WTC11 (cell line): ENCODE measurements around the gene MEFV. TPM values are rescaled to one million over a fixed set of nuclear protein-coding genes. Genes with fewer than 3 reads are reported as not detected.

Experiments
- ATAC-seq: fragments of 200-7000 bp; cut with Tn5 transposase; 2 replicates; pipeline ENCODE4 v1.10.0; 2021; ENCODE audit warnings: mild to moderate bottlenecking, moderate library complexity
- CTCF ChIA-PET: fragments of 300-600 bp; sonication (Branson Sonifier 250); formaldehyde crosslinking; loops from one replicate; lab custom pipeline; 2021; ENCODE audit warnings: antibody characterized with exemption; lab: Charles Lee
- POLR2A ChIA-PET: fragments of 350-600 bp; sonication (Branson Sonifier 250); formaldehyde crosslinking; loops from one replicate; lab custom pipeline; 2021; ENCODE audit warnings: antibody characterized with exemption; lab: Charles Lee
- DNase-seq: peaks from one replicate; pipeline ENCODE4 v3.0.0; 2021; ENCODE audit warnings: low spot score
- H3K27ac Mint-ChIP-seq: 2 replicates; pipeline ENCODE4 v1.8.0; 2021; ENCODE audit warnings: mixed read lengths
- H3K27me3 Mint-ChIP-seq: 2 replicates; pipeline ENCODE4 v1.8.0; 2021; ENCODE audit warnings: low read depth, mild to moderate bottlenecking, moderate library complexity, mixed read lengths
- H3K36me3 Mint-ChIP-seq: 2 replicates; pipeline ENCODE4 v1.8.0; 2021; ENCODE audit warnings: mixed read lengths
- H3K4me1 Mint-ChIP-seq: 2 replicates; pipeline ENCODE4 v1.8.0; 2022; ENCODE audit warnings: mixed read lengths
- H3K4me3 Mint-ChIP-seq: 2 replicates; pipeline ENCODE4 v1.8.0; 2021; ENCODE audit warnings: mild to moderate bottlenecking, moderate library complexity, mixed read lengths
- H3K9me3 Mint-ChIP-seq: 2 replicates; pipeline ENCODE4 v1.8.0; 2021; ENCODE audit warnings: mixed read lengths
- ESRRA ChIP-seq: sonication (generic); formaldehyde crosslinking; IDR thresholded peaks from 2 replicates; pipeline ENCODE4 v1.8.1; 2022; ENCODE audit warnings: mild to moderate bottlenecking, missing genetic modification reagents, borderline replicate concordance
- FOXP4 ChIP-seq: sonication (generic); formaldehyde crosslinking; IDR thresholded peaks from 2 replicates; pipeline ENCODE4 v1.8.0; 2022; ENCODE audit warnings: mild to moderate bottlenecking, missing genetic modification reagents
- GRHL2 ChIP-seq: fragments of 250-450 bp; sonication (Bioruptor Pico); IDR thresholded peaks from 2 replicates; pipeline ENCODE4 v1.8.0; 2022; ENCODE audit warnings: mild to moderate bottlenecking, moderate library complexity; ENCODE audit not compliant: insufficient replicate concordance, severe bottlenecking
- GTF2I ChIP-seq: fragments of 250-450 bp; sonication (Bioruptor Pico); conservative IDR thresholded peaks from 2 replicates; pipeline ENCODE4 v1.4.0; 2021; ENCODE audit warnings: mild to moderate bottlenecking
- JUN ChIP-seq: sonication (generic); formaldehyde crosslinking; IDR thresholded peaks from 2 replicates; pipeline ENCODE4 v1.8.0; 2023; ENCODE audit warnings: mild to moderate bottlenecking, missing genetic modification reagents
- MYBL2 ChIP-seq: sonication (generic); formaldehyde crosslinking; IDR thresholded peaks from 2 replicates; pipeline ENCODE4 v1.8.1; 2023; ENCODE audit warnings: mild to moderate bottlenecking, moderate library complexity, missing genetic modification reagents
- NR2C2 ChIP-seq: sonication (generic); formaldehyde crosslinking; IDR thresholded peaks from 2 replicates; pipeline ENCODE4 v1.8.0; 2022; ENCODE audit warnings: mild to moderate bottlenecking, missing genetic modification reagents
- SOX15 ChIP-seq: fragments of 250-450 bp; sonication (Bioruptor Pico); IDR thresholded peaks from 2 replicates; pipeline ENCODE4 v1.9.0; 2021; ENCODE audit warnings: mild to moderate bottlenecking
- TEAD1 ChIP-seq: sonication (generic); formaldehyde crosslinking; IDR thresholded peaks from 2 replicates; pipeline ENCODE4 v1.8.0; 2022; ENCODE audit warnings: mild to moderate bottlenecking, missing genetic modification reagents
- ZBTB43 ChIP-seq: sonication (generic); formaldehyde crosslinking; IDR thresholded peaks from 2 replicates; pipeline ENCODE4 v1.8.1; 2023; ENCODE audit warnings: mild to moderate bottlenecking, missing genetic modification reagents
- ZNF219 ChIP-seq: sonication (generic); formaldehyde crosslinking; IDR thresholded peaks from 2 replicates; pipeline ENCODE4 v1.8.0; 2023; ENCODE audit warnings: missing genetic modification reagents, mild to moderate bottlenecking, borderline replicate concordance
- ZNF532 ChIP-seq: fragments of 250-450 bp; sonication (Bioruptor Pico); IDR thresholded peaks from 2 replicates; pipeline ENCODE4 v1.9.0; 2021; ENCODE audit warnings: mild to moderate bottlenecking, borderline replicate concordance
- total RNA-seq: library from RNA; stranded (reverse); gene quantifications from 3 replicates; pipeline ENCODE4 v1.2.3, GENCODE V29; 2021

The MEFV gene
- total RNA-seq, 1 experiment from 2014 or later, result 0.09 TPM

GRCh38 chr16:3192476-3193019, 63.9 kb downstream of the MEFV start:
- POLR2A ChIA-PET, result interaction anchor here (1.0 to 1.4 kb wide), 2 partner anchors 21 to 93 kb away, joined by 4 read pairs; partner anchors contain the start of gene ZSCAN10
- ATAC-seq (no peak), DNase-seq (peak; percentile 44)
- Mint-ChIP-seq H3K27ac (no peak overlapping the region), H3K4me3 (peak overlapping the region; percentile 97), H3K4me1 (peaks cover 14% of the 10 kb centered on the region), H3K9me3 (no peaks in the 10 kb centered on the region; the same call in 1 of the 2 replicates), H3K36me3 (no peaks in the 10 kb centered on the region), H3K27me3 (peaks cover 80% of the 10 kb centered on the region)
- TF ChIP-seq GRHL2 (CRISPR knock-in tag) (no peak), ZBTB43 (no peak), ESRRA (no peak), ZNF532 (no peak), NR2C2 (no peak), FOXP4 (CRISPR knock-in tag) (no peak), JUN (CRISPR knock-in tag) (no peak), MYBL2 (CRISPR knock-in tag) (no peak), GTF2I (CRISPR knock-in tag) (no peak), ZNF219 (no peak), SOX15 (no peak), TEAD1 (no peak)
- CTCF ChIA-PET, result interaction anchor here (0.5 to 2.0 kb wide), 4 partner anchors 10 to 62 kb away, joined by 3 to 9 read pairs (median 4); no protein-coding TSS in a partner anchor

Other genes with a start within 250 kb of the MEFV start
- gene CLDN9, start 243.7 kb downstream of the MEFV start, total RNA-seq, result 0.87 to 1.1 TPM (median 0.92 TPM) in 3 replicates
- 746 to 778 TPM (median 775 TPM) in 3 replicates for gene CLDN6, start 238.4 kb downstream of the MEFV start, total RNA-seq
- 78.9 to 87.0 TPM (median 79.5 TPM) in 3 replicates for gene TNFRSF12A, start 236.3 kb downstream of the MEFV start, total RNA-seq
- gene HCFC1R1, start 232.7 kb downstream of the MEFV start, total RNA-seq, result 76.0 to 84.0 TPM (median 83.2 TPM) in 3 replicates
- gene THOC6, start 232.6 kb downstream of the MEFV start, total RNA-seq, result 76.5 to 94.2 TPM (median 88.7 TPM) in 3 replicates
- 27.3 to 28.5 TPM (median 28.2 TPM) in 3 replicates for gene BICDL2, start 219.7 kb downstream of the MEFV start, total RNA-seq
- 41.2 to 49.0 TPM (median 43.3 TPM) in 3 replicates for gene MMP25, start 210.1 kb downstream of the MEFV start, total RNA-seq
- gene IL32, start 191.0 kb downstream of the MEFV start, total RNA-seq, result 3.5 to 4.7 TPM (median 3.6 TPM) in 3 replicates
- gene ZSCAN10, start 157.3 kb downstream of the MEFV start, total RNA-seq, result 263 to 286 TPM (median 271 TPM) in 3 replicates
- 17.7 to 22.7 TPM (median 21.3 TPM) in 3 replicates for gene ZNF205, start 144.0 kb downstream of the MEFV start, total RNA-seq
- gene ZNF213, start 121.6 kb downstream of the MEFV start, total RNA-seq, result 8.9 to 11.6 TPM (median 10.3 TPM) in 3 replicates
- gene OR1F1, start 68.4 kb downstream of the MEFV start, total RNA-seq, result 0.27 to 0.46 TPM (median 0.44 TPM) in 3 replicates
- 6.8 to 9.7 TPM (median 7.2 TPM) in 3 replicates for gene ZNF200, start 21.5 kb downstream of the MEFV start, total RNA-seq
- gene ZNF263, start 26.9 kb upstream of the MEFV start, total RNA-seq, result 24.9 to 29.5 TPM (median 27.8 TPM) in 3 replicates
- gene TIGD7, start 48.8 kb upstream of the MEFV start, total RNA-seq, result 5.3 to 7.4 TPM (median 7.0 TPM) in 3 replicates
- 21.8 to 31.5 TPM (median 23.5 TPM) in 3 replicates for gene ZNF75A, start 48.9 kb upstream of the MEFV start, total RNA-seq
- not detected in 3 replicates for gene OR2C1, start 99.3 kb upstream of the MEFV start, total RNA-seq
- 16.0 to 17.9 TPM (median 16.7 TPM) in 3 replicates for gene ZSCAN32, start 144.4 kb upstream of the MEFV start, total RNA-seq
- gene ZNF174, start 144.6 kb upstream of the MEFV start, total RNA-seq, result 11.3 to 13.8 TPM (median 11.7 TPM) in 3 replicates
- gene ZNF597, start 186.9 kb upstream of the MEFV start, total RNA-seq, result 1.3 to 2.2 TPM (median 1.4 TPM) in 3 replicates
- 44.8 to 50.3 TPM (median 46.4 TPM) in 3 replicates for gene NAA60, start 187.0 kb upstream of the MEFV start, total RNA-seq
- not detected in 3 replicates for gene C16orf90, start 238.9 kb upstream of the MEFV start, total RNA-seq
- gene CLUAP1, start 244.4 kb upstream of the MEFV start, total RNA-seq, result 11.1 to 13.7 TPM (median 12.6 TPM) in 3 replicates